Tibial nerve (tissue), 4 donors: ENCODE measurements around the gene S100A9. TPM values are rescaled to one million over a fixed set of nuclear protein-coding genes. Genes with fewer than 3 reads are reported as not detected.

ENCODE experiments used
- DNase-seq, 2 donors: peaks; one replicate each; pipeline ENCODE4 v3.0.0-alpha.2; 2019; ENCODE audit warnings: low spot score in 2 of 2
- H3K27ac ChIP-seq, 4 donors: fragments of 200-600 bp; sonication (generic) in 3 of 4; one replicate each; pipeline ENCODE4 v1.5.1; 2017 to 2019; ENCODE audit warnings: mild to moderate bottlenecking in 1 of 4
- H3K27me3 ChIP-seq, 2 donors: fragments of 200-600 bp; sonication (generic) in 1 of 2; one replicate each; pipeline versions ENCODE4 v1.5.1 to v1.6.0; 2017 to 2019
- H3K36me3 ChIP-seq, 3 donors: fragments of 200-600 bp; sonication (generic); one replicate each; pipeline ENCODE4 v1.5.1; 2018 to 2019
- H3K4me1 ChIP-seq, 4 donors: fragments of 200-600 bp; sonication (generic) in 3 of 4; one replicate each; pipeline ENCODE4 v1.5.1; 2017 to 2019
- H3K4me3 ChIP-seq, 4 donors: fragments of 200-600 bp; sonication (generic) in 3 of 4; one replicate each; pipeline ENCODE4 v1.5.1; 2017 to 2019; ENCODE audit warnings: mild to moderate bottlenecking in 1 of 4, moderate library complexity in 1 of 4
- H3K9me3 ChIP-seq, 4 donors: fragments of 200-600 bp; sonication (generic) in 3 of 4; one replicate each; pipeline ENCODE4 v1.5.1; 2017 to 2019
- EP300 ChIP-seq, 2 donors: sonication (generic); formaldehyde crosslinking; IDR thresholded peaks; one replicate each; pipeline ENCODE4 v1.6.1; 2017; ENCODE audit warnings: antibody characterized with exemption in 2 of 2, mild to moderate bottlenecking in 1 of 2
- POLR2A ChIP-seq, 2 donors: fragments of 450-650 bp; IDR thresholded peaks; one replicate each; pipeline ENCODE4 v1.6.1; 2017; ENCODE audit warnings: antibody characterized with exemption in 2 of 2, mild to moderate bottlenecking in 2 of 2, moderate library complexity in 2 of 2
- WGBS, 2 donors: methylation state at CpG; one replicate each; pipeline ENCODE4 v1.1.5; 2018; 5-methylcytosine and 5-hydroxymethylcytosine counted together
- total RNA-seq, 4 donors: library from RNA; depleted of rRNA; stranded (reverse); fragments of >200 nt; gene quantifications; one replicate each; pipeline ENCODE4 v1.1.0, GENCODE V29; 2016
- TF ChIP-seq, protein P1 (sequence below), 5 experiments: fragments of 200-600 bp in 3 of 5; fragments of 450-650 bp in 2 of 5; sonication (generic) in 3 of 5; IDR thresholded peaks; one replicate each; pipeline ENCODE4 v1.5.1; 2016 to 2019; ENCODE audit warnings: antibody characterized with exemption in 5 of 5, mild to moderate bottlenecking in 3 of 5, moderate library complexity in 2 of 5

Gene S100A9
- total RNA-seq, 4 donors from 2014 or later: 58.8 to 793 (median 88.3) TPM

DNA sequence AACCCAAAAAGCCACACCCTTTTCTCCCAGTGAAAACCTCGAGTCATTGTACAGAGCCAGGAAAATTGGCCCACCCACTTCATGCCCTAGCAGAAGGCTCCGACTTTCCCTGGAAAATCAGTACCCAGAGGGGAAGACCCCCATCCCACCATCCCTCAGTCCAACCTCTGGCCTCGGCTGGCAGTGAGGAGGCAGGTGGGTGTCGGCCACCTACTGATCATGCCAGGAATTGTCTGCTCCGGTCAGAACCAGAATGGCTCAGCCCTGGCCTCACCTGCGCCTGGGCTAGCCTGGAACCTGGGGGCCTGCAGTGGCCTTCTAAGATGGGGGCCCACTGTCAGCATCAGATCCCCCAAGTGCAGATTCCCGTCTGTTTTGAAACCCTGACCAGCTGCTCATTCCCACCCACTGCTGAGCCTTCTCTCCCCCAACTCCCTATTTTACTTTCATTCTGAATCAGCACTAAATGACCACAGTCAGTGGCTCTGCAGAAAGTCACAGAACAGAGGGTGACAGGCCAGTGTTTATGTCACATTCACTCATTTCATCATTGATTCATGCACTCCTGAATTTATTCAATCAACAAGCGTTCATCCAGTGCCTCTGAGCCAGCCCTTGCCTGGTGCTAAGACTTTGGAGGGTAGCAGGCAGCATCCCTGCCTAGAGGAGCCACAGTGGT lies 3.0 kb upstream of the S100A9 start:
- no peaks in the 10 kb centered on the region for H3K36me3 ChIP-seq
- no peaks in the 10 kb centered on the region for H3K9me3 ChIP-seq
- TF ChIP-seq, protein P1, sequence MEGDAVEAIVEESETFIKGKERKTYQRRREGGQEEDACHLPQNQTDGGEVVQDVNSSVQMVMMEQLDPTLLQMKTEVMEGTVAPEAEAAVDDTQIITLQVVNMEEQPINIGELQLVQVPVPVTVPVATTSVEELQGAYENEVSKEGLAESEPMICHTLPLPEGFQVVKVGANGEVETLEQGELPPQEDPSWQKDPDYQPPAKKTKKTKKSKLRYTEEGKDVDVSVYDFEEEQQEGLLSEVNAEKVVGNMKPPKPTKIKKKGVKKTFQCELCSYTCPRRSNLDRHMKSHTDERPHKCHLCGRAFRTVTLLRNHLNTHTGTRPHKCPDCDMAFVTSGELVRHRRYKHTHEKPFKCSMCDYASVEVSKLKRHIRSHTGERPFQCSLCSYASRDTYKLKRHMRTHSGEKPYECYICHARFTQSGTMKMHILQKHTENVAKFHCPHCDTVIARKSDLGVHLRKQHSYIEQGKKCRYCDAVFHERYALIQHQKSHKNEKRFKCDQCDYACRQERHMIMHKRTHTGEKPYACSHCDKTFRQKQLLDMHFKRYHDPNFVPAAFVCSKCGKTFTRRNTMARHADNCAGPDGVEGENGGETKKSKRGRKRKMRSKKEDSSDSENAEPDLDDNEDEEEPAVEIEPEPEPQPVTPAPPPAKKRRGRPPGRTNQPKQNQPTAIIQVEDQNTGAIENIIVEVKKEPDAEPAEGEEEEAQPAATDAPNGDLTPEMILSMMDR (IDR thresholded peaks at IDR 0.05): no peak
- no peak for TF ChIP-seq POLR2A (IDR thresholded peaks at IDR 0.05)
- TF ChIP-seq EP300 (IDR thresholded peaks at IDR 0.05): no peak
- H3K4me1 ChIP-seq: peaks cover 0 to 6% (median 0%) of the 10 kb centered on the region in 4 donors
- peaks cover 0 to 20% of the 10 kb centered on the region in 2 donors for H3K27me3 ChIP-seq
- H3K4me3 ChIP-seq: no peak overlapping the region
- 60 to 68% methylated on average over 8 of the region's 8 CpGs for WGBS, 2 donors
- no peak for DNase-seq
- no peak overlapping the region for H3K27ac ChIP-seq

- peaks cover 0 to 13% of the 10 kb centered on the region in 2 donors for H3K27me3 ChIP-seq
- H3K36me3 ChIP-seq: no peaks in the 10 kb centered on the region
- TF ChIP-seq EP300 (IDR thresholded peaks at IDR 0.05) (no peak), POLR2A (IDR thresholded peaks at IDR 0.05) (no peak)
- TF ChIP-seq, protein P1 (IDR thresholded peaks at IDR 0.05): peak in 2 of 5 experiments; percentile 23 to 34
- H3K4me1 ChIP-seq: peaks cover 0 to 6% (median 0%) of the 10 kb centered on the region in 4 donors
- no peak for DNase-seq
- WGBS, 2 donors: 48 to 62% methylated on average over 10 of the region's 10 CpGs
- no peak overlapping the region for H3K27ac ChIP-seq
- H3K4me3 ChIP-seq: no peak overlapping the region
- no peaks in the 10 kb centered on the region for H3K9me3 ChIP-seq
These were observed 2.1 kb upstream of the S100A9 start for GRCh38 chr1:153355445-153356071.

DNA sequence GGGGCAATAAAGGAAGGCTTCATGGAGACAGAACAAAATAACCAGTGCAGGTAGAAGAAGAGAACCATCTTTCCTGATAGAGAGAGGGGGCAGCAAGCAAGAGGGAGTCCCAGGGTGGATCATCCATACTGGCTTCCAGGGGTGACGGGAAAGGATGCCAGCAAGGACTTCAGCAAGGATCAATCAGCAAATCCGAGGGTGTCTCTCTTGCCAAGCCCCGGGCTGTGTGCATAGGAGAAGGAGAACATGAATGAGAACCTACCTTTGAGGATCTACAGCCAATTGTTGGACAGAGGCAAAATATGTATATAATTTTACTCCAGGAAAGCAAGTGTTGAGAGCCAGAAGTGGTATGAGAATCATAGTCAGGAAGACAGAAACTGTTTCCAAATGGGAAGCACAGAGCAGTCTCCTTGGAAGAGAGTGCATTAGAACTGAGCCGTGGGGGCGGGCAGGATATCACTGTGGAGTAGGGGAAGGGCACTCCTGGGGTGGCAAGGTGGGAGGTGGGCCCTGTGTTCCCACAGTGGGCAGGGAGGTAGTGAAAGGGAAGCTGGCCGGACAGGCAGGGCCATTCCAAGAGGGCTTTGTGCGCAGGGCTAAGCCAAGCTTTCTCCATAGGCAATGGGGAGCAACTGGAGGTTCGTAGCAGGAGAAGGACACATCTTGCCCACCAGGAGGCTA lies 1.1 kb upstream of the S100A9 start:
- WGBS, 2 donors: 79 to 83% methylated on average over 8 of the region's 8 CpGs
- H3K4me1 ChIP-seq: peaks cover 0 to 6% (median 0%) of the 10 kb centered on the region in 4 donors
- no peak for TF ChIP-seq EP300 (IDR thresholded peaks at IDR 0.05)
- TF ChIP-seq, protein P1 (IDR thresholded peaks at IDR 0.05): no peak
- TF ChIP-seq POLR2A (IDR thresholded peaks at IDR 0.05): no peak
- H3K27ac ChIP-seq: no peak overlapping the region
- DNase-seq: no peak
- no peaks in the 10 kb centered on the region for H3K9me3 ChIP-seq
- H3K4me3 ChIP-seq: no peak overlapping the region
- peaks cover 0 to 8% of the 10 kb centered on the region in 2 donors for H3K27me3 ChIP-seq
- no peaks in the 10 kb centered on the region for H3K36me3 ChIP-seq

GRCh38 chr1:153357076-153357852 lies 390 bp upstream of the S100A9 start:
- DNase-seq: peak in 1 of 2 donors; percentile 46
- Histone ChIP-seq H3K4me3 (no peak overlapping the region), H3K27ac (peak overlapping the region in 1 of 4 donors; percentile 11), H3K27me3 (peaks cover 0 to under 1% of the 10 kb centered on the region in 2 donors), H3K4me1 (peaks cover 0 to 6% (median 0%) of the 10 kb centered on the region in 4 donors), H3K36me3 (no peaks in the 10 kb centered on the region), H3K9me3 (no peaks in the 10 kb centered on the region)
- TF ChIP-seq, protein P1 (IDR thresholded peaks at IDR 0.05): no peak
- TF ChIP-seq EP300 (IDR thresholded peaks at IDR 0.05): peak in 1 of 2 donors; percentile 60
- 63% methylated on average over 10 of the region's 10 CpGs for WGBS, 2 donors
